CMK (cell line): Measurements from ENCODE around the gene DGKQ.

Experiments
- DNase-seq: peaks from one replicate; pipeline ENCODE4 v3.0.0-alpha.2; 2010; ENCODE audit warnings: low read depth

Gene DGKQ

GRCh38 chr4:961351-962230 is 11.8 kb downstream of the DGKQ start:
- DNase-seq: no peak

GRCh38 chr4:960636-961350 is 12.6 kb downstream of the DGKQ start:
- DNase-seq: no peak

- no peak for DNase-seq
These were observed 13.2 kb downstream of the DGKQ start for GRCh38 chr4:960140-960635.

- no peak for DNase-seq
These were observed 13.8 kb downstream of the DGKQ start for GRCh38 chr4:959338-960139.

GRCh38 chr4:958696-959337 is 14.6 kb downstream of the DGKQ start:
- no peak for DNase-seq

GRCh38 chr4:958314-958665 is 15.1 kb downstream of the DGKQ start:
- no peak for DNase-seq

DNA sequence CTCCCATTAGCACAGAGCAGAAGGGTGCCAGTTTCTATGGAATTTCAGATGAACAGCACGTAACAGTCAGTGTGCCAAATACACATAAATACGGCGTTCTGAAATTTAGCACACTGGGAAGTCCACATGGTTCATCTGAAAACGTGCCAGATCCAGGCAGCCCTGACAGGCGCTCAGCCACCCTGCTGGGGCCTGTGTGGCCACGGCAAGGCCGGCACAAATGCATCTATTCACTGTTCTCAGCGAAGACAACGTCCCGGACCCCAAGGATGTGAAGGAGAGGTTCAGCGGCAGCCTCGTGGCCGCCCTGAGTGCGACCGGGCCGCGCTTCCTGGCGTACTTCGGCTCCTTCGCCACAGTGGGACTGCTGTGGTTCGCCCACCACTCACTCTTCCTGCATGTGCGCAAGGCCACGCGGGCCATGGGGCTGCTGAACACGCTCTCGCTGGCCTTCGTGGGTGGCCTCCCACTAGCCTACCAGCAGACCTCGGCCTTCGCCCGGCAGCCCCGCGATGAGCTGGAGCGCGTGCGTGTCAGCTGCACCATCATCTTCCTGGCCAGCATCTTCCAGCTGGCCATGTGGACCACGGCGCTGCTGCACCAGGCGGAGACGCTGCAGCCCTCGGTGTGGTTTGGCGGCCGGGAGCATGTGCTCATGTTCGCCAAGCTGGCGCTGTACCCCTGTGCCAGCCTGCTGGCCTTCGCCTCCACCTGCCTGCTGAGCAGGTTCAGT is 15.6 kb downstream of the DGKQ start:
- DNase-seq: no peak

GRCh38 chr4:957231-957580 is 16.2 kb downstream of the DGKQ start:
- DNase-seq: no peak

DNA sequence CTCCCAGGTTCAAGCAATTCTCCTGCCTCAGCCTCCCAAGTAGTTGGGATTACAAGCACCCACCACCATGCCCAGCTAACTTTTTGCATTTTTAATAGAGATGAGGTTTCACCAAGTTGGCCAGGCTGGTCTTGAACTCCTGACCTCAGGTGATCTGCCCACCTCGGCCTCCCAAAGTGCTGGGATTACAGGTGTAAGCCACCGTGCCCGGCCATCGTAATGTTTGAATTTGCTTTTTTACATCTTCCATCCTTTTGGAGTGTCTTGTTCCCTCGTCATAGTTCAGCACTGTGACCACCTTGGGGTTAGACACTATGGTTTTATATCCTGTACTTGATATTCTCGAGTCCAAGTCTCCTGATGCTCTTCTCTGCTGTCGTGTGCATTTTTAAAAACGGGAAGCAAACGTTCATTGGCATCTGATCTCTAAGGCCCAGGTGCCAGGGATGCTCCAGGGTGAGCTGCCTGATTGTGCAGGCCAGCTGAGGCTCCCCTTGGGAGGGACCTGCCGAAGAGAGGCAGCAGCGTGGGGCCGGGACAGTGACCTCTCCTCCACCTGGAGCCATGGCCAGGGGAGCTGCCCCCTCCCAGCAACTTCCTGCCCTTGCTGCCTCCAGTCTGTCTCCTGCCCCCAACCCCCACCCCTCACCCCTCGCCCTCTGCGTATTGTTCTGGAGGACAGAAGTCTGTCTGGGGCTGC is 16.7 kb downstream of the DGKQ start:
- DNase-seq: no peak

- DNase-seq: no peak
These were observed 17.4 kb downstream of the DGKQ start for GRCh38 chr4:955931-956381.

DNA sequence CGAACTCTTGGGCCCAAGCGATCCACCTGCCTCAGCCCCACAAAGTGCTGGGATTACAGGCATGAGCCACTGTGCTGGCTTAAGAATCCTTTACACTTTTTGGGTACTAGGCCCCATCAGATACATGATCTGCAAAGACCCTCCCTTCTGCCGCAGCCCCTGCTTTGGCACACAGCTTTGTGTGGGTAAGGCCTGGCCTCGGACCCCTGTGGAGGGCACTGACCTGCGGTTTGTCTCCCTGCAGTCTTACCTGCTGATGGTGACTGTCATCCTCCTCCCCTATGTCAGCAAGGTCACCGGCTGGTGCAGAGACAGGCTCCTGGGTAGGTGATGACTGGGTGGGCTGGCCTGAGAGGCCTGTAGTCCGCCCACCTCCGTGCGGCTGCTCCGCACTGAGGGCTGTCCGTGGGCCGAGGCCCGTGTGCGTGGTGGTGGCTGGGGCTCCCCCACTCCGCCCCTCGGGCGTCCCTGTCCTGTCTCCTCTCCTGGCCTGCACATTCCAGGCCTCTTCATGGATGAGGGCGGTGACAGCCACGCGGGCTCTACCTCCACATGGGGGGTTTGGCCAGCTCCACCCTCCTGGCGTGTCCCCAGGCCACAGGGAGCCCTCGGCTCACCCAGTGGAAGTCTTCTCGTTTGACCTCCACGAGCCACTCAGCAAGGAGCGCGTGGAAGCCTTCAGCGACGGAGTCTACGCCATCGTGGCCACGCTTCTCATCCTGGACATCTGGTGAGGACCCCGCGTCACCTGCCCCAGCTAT is 18.0 kb downstream of the DGKQ start:
- DNase-seq: no peak

DNA sequence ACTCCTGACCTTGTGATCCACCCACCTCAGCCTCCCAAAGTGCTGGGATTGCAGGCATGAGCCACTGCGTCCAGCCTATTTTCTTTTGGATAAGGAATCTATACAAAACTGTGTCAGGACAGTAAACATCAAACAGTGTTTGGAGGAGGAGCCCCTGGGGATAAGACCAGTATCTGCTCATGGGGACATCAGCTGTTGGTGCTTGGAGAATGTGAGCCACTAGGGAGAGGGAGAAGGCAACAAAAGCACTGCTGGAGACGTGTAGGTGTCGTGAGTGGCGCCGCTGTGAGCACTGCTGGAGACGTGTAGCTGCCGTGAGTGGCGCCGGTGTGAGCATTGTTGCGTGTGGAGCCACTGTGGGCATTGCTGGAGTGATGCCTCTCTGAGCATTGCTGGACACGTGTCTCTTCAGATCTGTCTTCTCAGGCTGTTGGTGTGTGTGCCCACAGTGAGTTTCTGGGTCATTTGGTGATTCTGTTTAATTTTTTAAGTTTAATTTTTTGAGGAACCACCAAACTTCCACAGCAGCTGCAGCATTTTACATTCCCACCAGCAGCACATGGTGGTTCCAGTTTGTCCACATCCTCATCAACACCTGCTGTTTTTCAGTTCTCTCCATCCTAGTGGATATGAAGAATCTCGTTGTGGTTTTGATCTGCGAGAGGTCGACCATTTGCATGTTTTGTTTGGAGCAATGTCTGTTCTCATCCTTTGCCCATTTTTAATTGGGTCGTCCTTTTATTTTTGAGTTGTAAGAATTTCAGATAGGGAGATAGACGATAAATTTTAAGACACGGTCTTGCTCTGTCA is 19.0 kb downstream of the DGKQ start:
- no peak for DNase-seq

- no peak for DNase-seq
These were observed 19.8 kb downstream of the DGKQ start for GRCh38 chr4:953574-953915.

- DNase-seq: no peak
These were observed 20.3 kb downstream of the DGKQ start for GRCh38 chr4:952881-953573.

GRCh38 chr4:951594-952468 is 21.5 kb downstream of the DGKQ start:
- no peak for DNase-seq

- no peak for DNase-seq
These were observed 22.2 kb downstream of the DGKQ start for GRCh38 chr4:951186-951585.
